HG02678 (cell line): ENCODE data around the gene NUBPL.
"Not testable (repeated sequence)": the region's sequence is repeated elsewhere in the genome, so short reads cannot be mapped to it uniquely, and the experiment has no call there.

ENCODE experiments used
- ATAC-seq: cut with Tn5 transposase; IDR thresholded peaks from one replicate; pipeline ENCODE4 v1.9.1; 2021; ENCODE audit warnings: mild to moderate bottlenecking, moderate library complexity; ENCODE audit not compliant: unreplicated experiment

Gene NUBPL

DNA sequence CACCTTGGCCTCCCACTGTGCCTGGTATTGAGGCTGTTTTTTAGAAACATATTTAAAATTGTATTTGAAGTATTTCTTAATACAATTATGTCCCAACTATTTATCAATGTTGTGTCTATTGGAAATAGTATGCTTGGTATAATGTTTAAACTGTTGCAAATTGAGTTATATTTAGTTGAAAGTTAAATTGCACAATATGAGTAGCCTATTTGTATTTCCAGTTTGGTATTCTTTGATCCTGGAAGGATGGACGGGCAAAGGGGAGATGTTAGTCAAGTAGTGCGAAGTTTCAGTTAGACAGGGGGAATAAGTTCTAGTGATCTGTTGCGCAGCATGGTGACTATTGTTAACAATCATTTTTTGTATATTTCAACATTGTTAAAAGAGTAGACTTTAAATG, 111.5 kb downstream of the NUBPL start:
- no peak for ATAC-seq

- no peak for ATAC-seq
These were observed 115.8 kb downstream of the NUBPL start for GRCh38 chr14:31677052-31677451.

DNA sequence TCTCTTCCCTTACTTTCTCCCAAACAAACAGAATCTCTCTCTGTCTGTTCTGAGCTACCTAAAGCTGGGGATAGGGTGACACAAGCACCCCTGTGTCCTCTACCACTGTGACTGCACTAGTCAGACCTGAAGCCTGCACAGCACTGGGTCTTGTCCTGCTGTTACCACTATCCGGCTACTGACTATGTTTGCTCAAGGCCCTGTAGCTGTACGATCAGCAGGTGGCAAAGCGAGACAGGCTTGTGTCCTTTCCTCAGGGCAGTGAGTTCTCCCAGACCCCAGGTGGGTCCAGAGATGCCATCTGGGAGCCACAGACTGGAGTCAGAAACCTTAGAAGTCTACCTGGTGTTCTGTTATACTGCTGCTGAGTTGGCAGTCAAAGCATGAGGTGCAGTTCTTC, 116.4 kb downstream of the NUBPL start:
- ATAC-seq = no peak

GRCh38 chr14:31678421-31679249, 117.4 kb downstream of the NUBPL start:
- no peak for ATAC-seq

- ATAC-seq = no peak
These were observed 121.6 kb downstream of the NUBPL start for GRCh38 chr14:31682768-31683167.

DNA sequence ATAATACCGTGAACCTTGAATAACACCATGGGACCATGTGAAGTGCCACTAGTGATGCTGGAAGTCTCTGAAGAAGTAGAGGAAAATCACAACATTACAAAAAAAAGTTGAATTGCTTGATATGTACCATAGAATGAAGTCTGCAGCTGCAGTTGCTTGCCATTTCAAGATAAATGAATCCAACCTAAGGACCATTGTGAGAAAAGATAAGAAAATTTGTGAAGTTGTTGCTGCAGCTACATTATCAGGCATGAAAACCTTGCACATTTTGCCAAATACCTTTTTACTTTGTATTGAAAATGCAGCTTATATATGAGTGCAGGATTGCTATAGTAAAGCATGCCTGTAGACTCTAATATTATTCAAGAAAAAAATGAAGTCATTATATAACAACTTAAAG, 126.5 kb downstream of the NUBPL start:
- no peak for ATAC-seq

GRCh38 chr14:31690056-31690455, 128.9 kb downstream of the NUBPL start:
- ATAC-seq = no peak

DNA sequence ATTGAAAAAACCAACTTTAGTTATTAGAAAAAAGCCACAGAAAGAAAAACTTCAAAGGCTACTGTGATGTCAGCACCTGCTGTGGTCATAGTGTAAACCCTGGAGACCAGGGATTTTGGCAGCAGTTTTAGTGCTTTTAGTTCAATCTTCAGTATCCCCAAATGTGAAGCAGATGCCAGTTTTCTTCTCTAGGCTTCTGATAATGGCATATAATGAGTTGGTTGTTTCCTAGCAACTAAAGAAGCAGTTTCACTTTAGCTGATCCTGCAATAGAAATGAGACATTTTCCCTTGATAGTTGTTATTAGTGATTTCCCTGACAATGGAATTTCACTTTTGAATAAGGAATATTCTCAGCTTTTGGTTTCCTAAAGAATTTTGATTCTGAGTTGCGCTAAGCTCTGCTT, 131.2 kb downstream of the NUBPL start:
- ATAC-seq = no peak

GRCh38 chr14:31696378-31696777, 135.2 kb downstream of the NUBPL start:
- ATAC-seq = no peak

DNA sequence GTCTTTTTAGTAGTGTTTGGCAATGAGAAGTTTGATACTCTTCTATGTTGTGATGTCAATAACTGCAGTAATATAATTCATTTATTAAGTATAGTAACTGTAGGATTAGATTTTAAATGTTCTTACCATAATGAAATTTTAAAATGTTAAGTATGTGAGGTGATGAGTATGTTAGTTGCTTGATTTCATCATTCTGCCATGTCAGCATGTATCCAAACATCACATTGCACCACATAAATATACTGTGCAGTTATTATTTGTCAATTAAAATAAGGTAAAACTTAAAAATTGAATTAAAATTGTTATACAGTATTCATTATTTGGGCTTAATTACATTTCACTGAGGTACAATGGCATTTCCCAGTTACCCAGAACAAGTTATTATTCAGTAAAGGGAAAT, 138.6 kb downstream of the NUBPL start:
- no peak for ATAC-seq

GRCh38 chr14:31700282-31701074, 139.3 kb downstream of the NUBPL start:
- no peak for ATAC-seq

GRCh38 chr14:31702130-31702529, 140.9 kb downstream of the NUBPL start:
- ATAC-seq = no peak

- no peak for ATAC-seq
These were observed 141.9 kb downstream of the NUBPL start for GRCh38 chr14:31703056-31703455.

- no peak for ATAC-seq
These were observed 144.5 kb downstream of the NUBPL start for GRCh38 chr14:31705731-31706130.

GRCh38 chr14:31708661-31709060, 147.5 kb downstream of the NUBPL start:
- ATAC-seq = not testable (repeated sequence)

- no peak for ATAC-seq
These were observed 151.3 kb downstream of the NUBPL start for GRCh38 chr14:31712244-31713127.

GRCh38 chr14:31716208-31716607, 155.0 kb downstream of the NUBPL start:
- no peak for ATAC-seq

DNA sequence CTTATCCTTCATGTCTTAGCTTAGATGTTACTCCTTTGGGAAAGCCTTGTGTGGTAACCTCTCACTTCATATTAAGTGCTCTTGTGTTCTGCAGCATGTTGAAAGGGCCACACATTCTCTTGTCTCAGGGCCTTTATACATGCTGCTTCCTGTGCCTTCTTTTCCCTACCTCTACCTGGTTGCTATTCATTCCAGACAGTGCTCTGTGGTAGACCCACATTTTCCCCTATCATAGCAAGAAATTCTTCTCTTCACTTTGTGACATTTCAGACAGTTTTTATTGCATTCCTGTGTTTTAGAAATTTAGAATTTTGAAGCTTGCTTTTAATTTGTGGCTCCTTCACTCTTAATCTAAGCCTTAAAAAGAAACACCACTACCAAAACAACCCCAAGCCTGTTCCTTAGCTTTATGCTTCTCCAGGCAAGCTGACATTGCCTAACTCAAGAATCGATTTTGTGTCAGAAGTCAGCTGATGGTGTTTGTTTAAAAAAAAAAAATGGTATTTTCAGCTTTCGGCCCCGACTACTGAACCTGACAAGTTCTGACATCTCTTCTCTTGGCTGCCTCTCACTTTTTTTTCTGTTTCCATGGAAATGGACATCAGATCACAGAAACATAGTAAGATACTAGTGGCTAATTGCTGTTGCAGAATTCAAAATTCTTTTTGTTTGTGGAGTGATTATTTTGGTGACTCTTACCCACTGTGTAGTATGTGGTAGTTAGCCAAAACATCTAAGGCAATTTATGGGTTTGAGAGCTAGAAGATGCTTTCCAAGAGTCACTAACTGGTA, 156.3 kb downstream of the NUBPL start:
- no peak for ATAC-seq

GRCh38 chr14:31718585-31718984, 157.4 kb downstream of the NUBPL start:
- no peak for ATAC-seq

- ATAC-seq = no peak
These were observed 157.8 kb downstream of the NUBPL start for GRCh38 chr14:31718985-31719384.
